AG09309 (cell line): ENCODE measurements around the gene ZNHIT2.

Experiments
- DNase-seq: peaks from one replicate; pipeline ENCODE4 v3.0.0-alpha.2; 2010; ENCODE audit warnings: low read depth
- H3K4me3 ChIP-seq: 2 replicates; pipeline ENCODE4 v1.5.1; 2011; ENCODE audit warnings: mild to moderate bottlenecking, low read depth, low read length, moderate library complexity; ENCODE audit not compliant: control insufficient read depth
- CTCF ChIP-seq: IDR thresholded peaks from 2 replicates; pipeline ENCODE4 v1.5.1; 2011; ENCODE audit warnings: mild to moderate bottlenecking, low read depth, low read length, inconsistent platforms; ENCODE audit not compliant: insufficient read depth, control insufficient read depth; ENCODE audit errors: missing control alignments

Gene ZNHIT2

DNA sequence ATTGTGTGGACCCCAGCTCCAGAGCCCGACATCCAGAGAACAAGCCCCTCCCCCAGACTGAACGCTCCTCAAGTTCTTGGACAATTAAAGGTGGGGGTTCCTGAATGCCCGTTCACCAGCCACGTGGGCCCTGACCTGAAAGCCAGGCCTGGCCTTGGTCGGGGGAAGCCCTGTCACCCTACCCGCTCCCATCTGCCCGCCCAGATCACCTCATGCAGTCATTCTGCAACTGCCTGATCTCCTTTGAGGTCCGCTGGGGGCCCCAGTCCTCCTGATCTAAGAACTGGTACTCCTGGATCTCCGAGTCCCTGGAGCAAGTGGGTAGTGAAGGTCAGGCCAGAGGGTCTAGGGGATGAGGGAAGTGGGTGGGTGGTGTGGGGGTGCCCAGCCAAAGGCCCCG, 50.1 kb downstream of the ZNHIT2 start:
- no peak for TF ChIP-seq CTCF
- no peak overlapping the region for H3K4me3 ChIP-seq
- DNase-seq, result no peak

DNA sequence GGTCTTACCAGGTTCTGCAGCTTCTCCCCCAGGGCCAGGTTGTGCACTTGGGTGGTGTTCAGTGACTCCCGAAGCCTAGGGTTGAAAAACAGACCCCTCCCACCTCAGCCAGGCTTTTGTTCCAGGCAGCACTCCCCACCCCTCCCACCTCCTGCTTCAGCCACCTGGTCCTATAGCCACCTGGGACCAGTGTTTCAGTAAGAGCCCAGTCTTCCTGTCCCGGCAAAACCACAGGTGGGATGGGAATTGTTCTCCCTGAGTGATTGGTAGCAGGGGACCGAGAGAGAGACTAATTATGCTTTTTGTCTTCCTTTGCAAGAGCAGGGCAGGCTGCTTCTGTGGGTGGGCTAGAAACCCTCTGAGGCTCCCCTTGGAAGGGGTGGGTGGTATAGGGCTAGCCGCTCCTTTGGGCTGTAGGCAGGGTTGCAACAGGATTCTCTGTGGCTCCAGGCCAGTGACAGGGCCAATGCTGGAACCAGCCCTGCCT, 50.7 kb downstream of the ZNHIT2 start:
- TF ChIP-seq CTCF, result no peak
- no peak overlapping the region for H3K4me3 ChIP-seq
- DNase-seq, result no peak
